ENCODE results near the gene CBX1.

DNA sequence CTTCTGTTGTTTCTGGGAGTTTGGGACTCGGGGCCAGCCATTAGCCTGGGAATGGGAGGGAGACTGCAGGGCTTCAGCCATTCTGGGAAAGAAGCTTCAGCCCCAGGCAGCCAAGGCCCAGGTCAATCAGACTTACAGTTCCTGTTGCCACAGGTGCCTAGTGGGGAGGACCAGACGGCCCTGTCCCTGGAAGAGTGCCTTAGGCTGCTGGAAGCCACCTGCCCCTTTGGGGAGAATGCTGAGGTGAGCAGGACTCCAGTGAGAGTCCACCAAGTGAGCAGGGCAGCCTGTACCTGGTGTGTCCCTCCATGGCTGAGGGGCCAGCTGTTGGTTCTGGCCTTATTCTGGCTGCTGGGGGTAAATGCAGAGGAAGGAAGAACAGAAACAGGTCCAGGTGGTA, 44.4 kb downstream of the CBX1 start:
- no peak for TF ChIP-seq CTCF (conservative IDR thresholded peaks at IDR 0.05; ENCODE audit: low read length)
- no peak for TF ChIP-seq EZH2phosphoT487 (IDR thresholded peaks at IDR 0.05; ENCODE audit: borderline replicate concordance)
